GM12878 (cell line): ENCODE data around the gene IL33.

Experiments
- CEBPB ChIP-seq, 2 experiments: fragments of 150-350 bp in 1 of 2; IDR thresholded peaks; 2 replicates each; pipeline ENCODE4 v1.6.1; 2012 to 2014; ENCODE audit warnings: low read depth in 2 of 2, low read length in 2 of 2, borderline replicate concordance in 1 of 2, inconsistent platforms in 1 of 2
- MXI1 ChIP-seq: fragments of 150-350 bp; IDR thresholded peaks from 2 replicates; pipeline ENCODE4 v1.6.1; 2011; ENCODE audit warnings: low read depth, mild to moderate bottlenecking, inconsistent platforms, low read length, improper control_type of control experiment
- TF ChIP-seq, protein P1 (sequence below), 3 experiments: IDR thresholded peaks in 2 of 3; conservative IDR thresholded peaks in 1 of 3; 2 replicates each; pipeline ENCODE4 v1.5.1; 2011; ENCODE audit warnings: low read depth in 3 of 3, low read length in 3 of 3, mild to moderate bottlenecking in 3 of 3, control low read depth in 2 of 3, moderate library complexity in 2 of 3, inconsistent platforms in 1 of 3, mixed read lengths in 1 of 3; ENCODE audit not compliant: control insufficient read depth in 2 of 3, insufficient read depth in 1 of 3; ENCODE audit errors: extremely low read depth in 1 of 3
- TF ChIP-seq, protein P2 (sequence below): IDR thresholded peaks from 2 replicates; pipeline ENCODE4 v1.6.1; 2012; ENCODE audit warnings: mild to moderate bottlenecking, low read depth, low read length

DNA sequence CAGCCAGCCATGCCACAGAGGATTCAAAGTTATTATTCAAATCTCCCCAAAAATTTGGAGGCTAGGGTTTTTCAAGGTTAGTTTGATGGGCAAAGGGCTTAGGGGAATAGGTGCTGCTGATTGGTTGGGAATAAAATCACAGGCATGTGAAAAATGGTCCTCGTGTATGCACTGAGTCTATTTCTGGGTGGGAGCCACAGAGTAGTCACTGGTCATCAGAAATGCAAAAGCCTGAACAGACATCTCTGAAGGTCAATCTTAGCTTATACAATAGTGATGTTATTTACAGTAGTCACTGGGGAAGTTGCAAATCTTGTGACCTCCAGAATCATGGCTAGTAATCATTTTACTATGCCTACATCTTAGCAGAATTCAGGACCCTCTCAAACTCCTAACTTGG, 1.3 kb downstream of the IL33 start:
- TF ChIP-seq, protein P1, sequence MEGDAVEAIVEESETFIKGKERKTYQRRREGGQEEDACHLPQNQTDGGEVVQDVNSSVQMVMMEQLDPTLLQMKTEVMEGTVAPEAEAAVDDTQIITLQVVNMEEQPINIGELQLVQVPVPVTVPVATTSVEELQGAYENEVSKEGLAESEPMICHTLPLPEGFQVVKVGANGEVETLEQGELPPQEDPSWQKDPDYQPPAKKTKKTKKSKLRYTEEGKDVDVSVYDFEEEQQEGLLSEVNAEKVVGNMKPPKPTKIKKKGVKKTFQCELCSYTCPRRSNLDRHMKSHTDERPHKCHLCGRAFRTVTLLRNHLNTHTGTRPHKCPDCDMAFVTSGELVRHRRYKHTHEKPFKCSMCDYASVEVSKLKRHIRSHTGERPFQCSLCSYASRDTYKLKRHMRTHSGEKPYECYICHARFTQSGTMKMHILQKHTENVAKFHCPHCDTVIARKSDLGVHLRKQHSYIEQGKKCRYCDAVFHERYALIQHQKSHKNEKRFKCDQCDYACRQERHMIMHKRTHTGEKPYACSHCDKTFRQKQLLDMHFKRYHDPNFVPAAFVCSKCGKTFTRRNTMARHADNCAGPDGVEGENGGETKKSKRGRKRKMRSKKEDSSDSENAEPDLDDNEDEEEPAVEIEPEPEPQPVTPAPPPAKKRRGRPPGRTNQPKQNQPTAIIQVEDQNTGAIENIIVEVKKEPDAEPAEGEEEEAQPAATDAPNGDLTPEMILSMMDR (IDR thresholded peaks at IDR 0.05 in 2 of 3, conservative IDR thresholded peaks at IDR 0.05 in 1 of 3; ENCODE audit: control insufficient read depth in 2 of 3, extremely low read depth in 1 of 3, insufficient read depth in 1 of 3, low read depth in 3 of 3, low read length in 3 of 3) = no peak
- TF ChIP-seq CEBPB (IDR thresholded peaks at IDR 0.05; ENCODE audit: borderline replicate concordance in 1 of 2, low read depth in 2 of 2, low read length in 2 of 2) (no peak), MXI1 (no peak)
- TF ChIP-seq, protein P2, sequence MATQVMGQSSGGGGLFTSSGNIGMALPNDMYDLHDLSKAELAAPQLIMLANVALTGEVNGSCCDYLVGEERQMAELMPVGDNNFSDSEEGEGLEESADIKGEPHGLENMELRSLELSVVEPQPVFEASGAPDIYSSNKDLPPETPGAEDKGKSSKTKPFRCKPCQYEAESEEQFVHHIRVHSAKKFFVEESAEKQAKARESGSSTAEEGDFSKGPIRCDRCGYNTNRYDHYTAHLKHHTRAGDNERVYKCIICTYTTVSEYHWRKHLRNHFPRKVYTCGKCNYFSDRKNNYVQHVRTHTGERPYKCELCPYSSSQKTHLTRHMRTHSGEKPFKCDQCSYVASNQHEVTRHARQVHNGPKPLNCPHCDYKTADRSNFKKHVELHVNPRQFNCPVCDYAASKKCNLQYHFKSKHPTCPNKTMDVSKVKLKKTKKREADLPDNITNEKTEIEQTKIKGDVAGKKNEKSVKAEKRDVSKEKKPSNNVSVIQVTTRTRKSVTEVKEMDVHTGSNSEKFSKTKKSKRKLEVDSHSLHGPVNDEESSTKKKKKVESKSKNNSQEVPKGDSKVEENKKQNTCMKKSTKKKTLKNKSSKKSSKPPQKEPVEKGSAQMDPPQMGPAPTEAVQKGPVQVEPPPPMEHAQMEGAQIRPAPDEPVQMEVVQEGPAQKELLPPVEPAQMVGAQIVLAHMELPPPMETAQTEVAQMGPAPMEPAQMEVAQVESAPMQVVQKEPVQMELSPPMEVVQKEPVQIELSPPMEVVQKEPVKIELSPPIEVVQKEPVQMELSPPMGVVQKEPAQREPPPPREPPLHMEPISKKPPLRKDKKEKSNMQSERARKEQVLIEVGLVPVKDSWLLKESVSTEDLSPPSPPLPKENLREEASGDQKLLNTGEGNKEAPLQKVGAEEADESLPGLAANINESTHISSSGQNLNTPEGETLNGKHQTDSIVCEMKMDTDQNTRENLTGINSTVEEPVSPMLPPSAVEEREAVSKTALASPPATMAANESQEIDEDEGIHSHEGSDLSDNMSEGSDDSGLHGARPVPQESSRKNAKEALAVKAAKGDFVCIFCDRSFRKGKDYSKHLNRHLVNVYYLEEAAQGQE = no peak
